ENCODE results near the gene SYT7.

SYT7 gene

DNA sequence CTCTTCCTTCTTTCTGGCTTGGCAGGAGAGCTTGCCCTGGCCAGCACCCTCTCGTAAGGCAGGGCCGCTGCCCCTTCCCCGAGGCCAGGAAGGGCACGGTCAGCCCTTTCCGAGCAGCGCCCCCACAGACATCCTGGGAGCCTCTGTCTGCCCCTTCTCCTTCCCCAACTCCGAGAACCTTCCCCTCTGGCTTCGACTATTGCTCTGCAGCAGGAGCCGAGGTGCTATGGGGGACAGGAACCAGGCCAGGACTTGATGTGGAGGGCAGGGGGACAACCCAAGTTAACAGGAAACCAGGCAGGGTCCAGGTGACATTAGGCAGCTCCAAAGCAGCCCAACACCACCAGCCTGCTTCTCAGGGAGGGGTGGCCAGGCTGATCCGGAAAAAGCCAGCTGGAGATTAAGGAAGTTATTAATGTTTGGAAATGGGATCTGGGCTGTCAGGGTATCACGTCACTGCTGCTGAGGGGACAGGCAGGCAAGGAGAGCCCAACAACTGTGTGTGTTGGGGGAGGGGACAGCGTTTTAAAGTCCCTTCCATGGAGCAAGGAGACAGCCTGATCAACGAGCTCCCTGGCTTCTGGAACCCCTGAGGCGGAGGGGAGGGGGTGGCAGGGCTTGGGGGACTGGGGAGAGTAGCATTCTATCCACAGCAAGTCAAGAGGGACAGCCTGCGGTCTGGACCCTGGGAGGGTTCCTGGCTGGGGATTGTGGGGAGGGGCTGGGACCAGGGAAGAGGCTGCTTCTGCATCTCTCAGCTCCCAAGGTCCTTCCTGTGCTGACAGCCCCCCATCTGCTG lies 27.3 kb downstream of the SYT7 start:
- DNase-seq (ENCODE audit: low spot score), result no peak

DNA sequence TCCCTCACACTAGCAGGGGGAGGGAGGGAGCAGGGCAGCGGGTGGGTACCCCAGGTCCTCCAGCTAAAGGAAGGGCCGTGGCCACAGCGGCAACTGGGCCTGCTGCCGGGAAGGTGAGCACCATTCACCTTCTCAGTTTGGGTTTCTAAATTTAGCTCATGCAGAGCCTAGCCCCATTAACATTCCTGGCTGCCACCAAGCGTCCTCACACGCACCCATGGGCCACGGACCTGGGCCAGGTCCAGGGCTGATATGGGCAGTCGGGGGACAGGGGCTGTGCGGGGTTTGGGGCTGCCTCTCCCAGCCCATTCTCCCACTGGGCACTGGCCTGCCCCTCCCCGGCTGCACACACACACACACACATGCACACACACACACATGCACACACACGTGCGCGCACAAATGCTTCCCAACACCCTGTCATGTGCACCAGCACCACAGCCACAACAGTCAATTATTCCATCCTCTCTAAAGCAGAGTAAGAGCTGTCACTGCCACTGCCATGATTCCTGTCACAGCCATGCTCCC lies 28.7 kb downstream of the SYT7 start:
- no peak for DNase-seq (ENCODE audit: low spot score)

DNA sequence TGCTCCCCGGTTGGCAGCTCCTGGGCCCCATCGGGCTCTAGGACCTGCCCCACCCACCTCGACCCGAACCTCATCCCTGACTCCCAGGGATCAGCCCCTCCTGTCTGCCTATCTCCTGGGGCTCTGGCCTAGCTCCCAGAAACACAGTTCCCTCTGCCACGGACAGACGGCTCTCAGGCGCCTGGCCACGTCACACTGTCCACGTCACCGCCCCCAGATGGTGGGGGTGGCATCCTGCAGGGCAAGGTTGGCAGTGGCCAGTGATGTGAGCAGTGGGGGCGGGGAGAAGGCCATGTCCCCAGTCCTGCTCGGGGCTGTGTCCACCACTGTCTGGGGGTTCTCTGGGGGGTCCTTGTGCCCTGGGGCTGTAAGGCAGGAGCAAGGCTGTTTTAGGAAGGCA lies 29.2 kb downstream of the SYT7 start:
- no peak for DNase-seq (ENCODE audit: low spot score)

DNA sequence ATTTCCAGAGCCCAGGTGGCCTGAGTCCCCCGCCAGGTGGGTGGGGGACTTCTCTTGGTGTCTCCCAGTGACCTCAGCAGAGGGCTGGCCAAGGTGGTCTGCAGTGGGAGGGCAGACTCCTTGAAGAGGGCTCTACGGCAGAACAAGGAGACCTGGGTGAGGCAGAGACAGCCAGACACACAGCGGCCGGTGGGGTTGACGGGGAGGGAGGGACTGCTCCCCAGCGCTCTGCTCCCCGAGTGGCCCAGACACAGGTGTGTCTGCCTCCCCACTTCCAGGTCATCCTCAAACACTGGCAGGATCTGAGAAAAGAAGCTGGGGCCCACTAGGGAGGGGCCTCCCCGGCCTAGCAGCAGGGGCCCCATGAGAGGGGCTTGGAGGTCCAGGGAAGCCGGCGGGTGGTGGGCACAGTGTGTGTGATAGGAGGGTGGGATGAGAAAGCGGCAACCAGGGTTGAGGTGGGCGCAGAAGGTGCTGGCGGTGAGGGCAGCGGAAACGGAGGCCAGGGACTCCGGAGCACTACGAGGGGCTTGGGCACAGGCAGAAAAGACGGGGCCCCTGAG lies 30.1 kb downstream of the SYT7 start:
- no peak for DNase-seq (ENCODE audit: low spot score)

DNA sequence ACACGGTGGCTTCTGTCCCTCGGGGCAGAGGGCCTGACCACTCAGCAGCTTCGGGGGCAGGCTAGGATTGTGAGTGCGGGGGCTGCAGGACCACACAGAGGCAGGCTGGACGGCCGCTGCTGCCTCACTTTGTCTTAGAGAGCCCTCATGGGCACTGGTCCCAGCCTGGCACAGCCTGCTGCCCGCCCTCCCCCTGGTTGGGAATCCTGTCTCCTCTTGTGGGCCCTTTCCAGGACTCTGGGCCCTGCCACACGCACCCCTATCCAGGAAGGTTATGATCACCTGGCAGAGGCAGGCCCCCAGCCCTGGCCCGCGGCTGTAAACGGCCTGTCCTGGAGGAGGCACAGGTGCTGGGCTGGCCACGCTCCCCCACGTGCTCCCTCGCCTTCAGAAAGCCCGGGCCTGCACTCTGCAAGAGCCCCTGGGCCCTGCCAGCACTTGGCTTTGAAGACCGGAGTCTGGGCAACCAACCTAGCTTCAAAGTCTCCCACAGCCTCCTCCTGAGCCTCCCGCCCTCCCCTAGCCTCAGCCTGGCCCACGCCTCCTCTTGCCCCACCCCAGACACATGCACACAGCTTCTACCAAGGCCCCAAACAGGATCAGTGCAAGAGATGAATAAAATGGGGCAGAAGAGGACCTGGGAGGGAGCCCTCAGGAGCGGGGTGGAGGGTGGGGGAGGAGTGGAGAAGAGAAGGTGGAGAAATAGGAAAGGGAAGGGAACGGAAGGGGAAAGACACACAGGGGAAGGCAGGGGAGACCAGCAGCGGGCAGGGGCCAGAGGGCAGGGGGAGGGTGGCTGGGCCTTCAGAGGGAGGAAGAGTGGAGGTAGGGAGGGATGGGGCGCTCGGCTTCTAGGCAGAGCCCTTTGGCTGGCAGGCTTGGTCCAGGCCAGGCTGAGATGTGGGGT lies 31.0 kb downstream of the SYT7 start:
- no peak for DNase-seq (ENCODE audit: low spot score)

DNA sequence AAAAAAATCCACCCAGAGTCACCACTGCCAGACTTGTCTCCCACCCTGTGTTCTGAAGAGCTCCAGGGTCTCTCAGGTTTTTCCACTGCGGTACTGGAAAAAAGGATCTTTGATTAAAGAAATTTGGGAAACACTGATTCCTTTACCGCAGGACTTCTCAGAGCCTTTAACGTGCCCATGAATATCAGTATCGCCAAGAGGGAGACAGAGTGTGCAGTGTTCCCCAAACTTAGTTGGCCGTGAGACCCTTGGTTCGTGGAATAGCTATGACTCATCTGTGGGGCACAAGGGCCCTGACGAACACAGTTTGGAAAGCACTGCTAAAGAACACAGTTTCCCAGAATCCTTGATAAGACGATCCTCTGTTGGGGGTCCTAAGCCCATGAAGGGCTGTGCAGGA lies 31.7 kb downstream of the SYT7 start:
- DNase-seq (ENCODE audit: low spot score), result no peak

DNA sequence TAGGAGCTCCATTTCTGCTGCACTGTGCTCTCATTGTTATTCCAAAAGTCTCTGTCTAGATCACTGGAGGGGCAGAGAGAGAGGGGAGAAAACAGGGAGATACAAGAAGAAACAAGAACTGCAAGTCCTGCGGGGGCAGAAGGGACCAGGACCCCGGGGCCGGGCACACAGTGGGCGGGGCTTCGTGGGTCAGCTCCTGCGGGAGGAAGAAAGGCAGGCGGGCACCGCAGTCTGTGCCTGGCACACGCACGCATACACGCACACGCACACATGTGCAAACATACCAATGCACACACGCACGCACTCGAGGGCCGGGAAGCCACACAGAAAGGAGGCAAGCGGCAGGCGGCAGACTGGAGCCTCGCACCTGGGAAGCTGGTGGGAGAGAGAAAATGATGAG lies 33.6 kb downstream of the SYT7 start:
- DNase-seq (ENCODE audit: low spot score), result no peak

DNA sequence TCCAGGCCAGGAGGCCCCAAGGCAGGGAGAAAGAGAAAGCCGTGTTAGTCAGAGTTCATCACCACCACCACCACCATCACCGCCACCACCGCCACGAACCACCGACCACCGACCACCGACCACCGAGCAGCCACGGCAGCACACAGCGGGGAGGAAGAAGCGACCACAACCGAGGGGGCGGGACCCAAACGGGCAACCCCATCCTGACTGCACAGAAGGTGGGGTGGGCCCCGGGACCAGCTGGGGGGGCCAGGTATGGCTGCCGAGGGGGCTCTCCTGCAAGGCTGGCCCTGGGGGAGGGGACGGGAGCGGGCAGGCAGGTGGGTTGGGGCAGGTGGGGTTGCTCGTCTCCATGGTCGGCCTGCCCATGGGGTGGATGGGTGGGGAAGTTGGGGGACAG lies 34.2 kb downstream of the SYT7 start:
- no peak for DNase-seq (ENCODE audit: low spot score)

DNA sequence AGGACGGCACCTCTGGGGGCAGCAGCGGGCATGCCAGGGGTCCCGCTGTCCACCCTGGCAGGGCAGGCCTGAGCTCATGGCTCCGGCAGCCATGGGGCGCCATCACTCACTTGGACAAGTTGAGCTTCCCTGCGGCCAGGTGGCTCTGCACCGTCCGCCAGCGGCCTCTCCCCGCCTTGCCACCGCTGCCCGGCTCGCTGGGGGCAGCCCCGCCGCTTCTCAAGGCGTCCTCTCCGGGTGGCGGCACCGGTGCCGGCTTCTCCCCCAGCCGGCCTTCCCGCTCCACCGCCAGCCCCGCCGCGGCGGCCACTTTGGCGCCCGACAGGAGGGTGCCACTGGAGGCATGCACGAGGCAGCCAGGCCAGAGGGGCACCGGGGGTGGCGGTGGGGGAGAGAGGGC lies 35.0 kb downstream of the SYT7 start:
- no peak for DNase-seq (ENCODE audit: low spot score)

DNA sequence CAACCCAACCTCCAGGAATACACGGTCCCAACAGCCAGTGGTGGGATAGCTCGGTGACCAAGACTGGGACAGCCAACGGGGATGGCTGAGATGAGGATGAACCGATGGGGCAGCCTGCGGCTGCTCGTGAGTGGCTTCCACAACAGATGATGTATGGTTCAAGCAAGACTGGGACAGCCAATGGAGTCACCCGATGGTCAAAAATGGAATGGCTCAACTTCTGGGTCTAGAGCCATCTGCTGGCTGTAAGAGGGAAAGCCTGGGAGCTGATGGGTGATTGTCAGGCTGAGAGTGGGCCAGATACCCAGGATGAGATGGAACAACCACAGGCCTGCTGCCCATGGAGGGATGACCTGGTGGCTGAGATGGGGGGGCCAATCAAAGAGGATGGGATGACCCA lies 35.5 kb downstream of the SYT7 start:
- DNase-seq (ENCODE audit: low spot score), result peak; percentile 25

DNA sequence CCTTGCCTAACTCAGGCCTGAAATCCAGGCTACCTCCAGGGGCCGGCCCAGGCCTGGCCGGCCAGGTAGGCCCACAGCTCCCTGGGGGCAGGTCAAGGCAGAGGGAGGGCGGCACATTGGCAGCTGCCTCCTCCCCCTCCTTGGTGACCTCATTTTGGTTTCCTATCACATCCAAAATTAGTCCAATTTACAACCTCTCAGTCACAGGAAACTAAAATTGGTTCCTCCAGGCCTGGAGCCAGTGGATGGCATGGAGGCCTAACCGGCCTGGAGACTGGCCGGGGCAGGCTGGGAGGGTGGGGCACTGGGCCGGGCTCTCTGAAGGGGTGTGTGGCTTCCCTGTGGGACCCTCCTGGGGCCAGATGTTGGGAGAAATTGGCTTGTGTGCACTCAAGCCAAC lies 36.4 kb downstream of the SYT7 start:
- DNase-seq (ENCODE audit: low spot score), result no peak

DNA sequence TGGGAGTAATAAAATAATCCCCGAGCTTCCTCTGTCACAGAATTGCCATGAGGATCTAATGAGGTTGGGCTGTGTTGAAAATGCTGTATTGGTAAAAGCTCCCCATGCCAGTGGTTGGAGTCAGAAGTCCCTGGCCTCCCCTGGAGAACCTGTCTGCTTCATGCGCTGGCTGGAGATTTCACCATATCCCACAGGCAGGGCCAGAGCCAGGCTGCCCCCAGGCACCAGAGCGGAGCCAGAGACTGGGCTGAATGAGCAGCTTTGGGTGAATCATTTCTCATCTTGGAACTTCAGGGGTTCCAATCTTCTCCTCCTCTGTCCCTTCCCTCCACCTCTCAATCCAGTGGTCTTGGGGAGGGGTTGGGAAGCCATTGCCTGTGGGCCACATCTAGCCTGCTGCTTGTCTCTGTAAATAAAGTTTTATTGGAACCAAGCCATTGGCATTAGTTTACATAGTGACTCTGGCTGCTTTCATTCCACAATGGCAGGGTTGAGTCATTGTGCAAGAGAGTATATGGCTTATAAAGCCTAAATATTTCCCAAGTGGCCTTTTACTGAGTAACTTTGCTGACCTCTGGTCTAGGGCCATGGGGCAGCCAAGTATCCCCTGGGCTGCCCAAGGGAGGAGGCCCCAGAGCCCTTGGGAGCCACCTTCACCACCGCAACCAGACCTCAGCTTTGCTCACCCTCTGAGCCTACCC lies 37.1 kb downstream of the SYT7 start:
- no peak for DNase-seq (ENCODE audit: low spot score)

DNA sequence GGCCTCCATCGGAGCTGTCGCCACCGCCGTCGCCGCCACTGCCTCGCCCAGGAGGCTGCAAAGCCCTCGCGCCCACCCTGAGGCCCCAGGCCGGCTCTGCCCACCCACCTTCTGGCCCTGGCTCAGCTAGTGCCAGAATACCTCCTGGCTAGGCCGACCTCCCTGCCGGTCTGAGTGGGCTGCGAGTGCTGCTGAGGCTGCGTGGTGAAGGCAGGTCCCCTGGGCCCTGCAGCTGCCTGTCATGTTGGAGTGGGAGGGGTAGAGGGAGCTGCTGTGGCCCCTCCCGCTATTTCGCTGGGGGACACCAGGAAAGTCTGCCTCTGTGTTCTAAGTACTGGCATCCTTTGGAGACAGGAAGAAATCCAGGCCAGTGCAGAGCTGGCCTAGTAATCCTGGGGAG lies 38.2 kb downstream of the SYT7 start:
- DNase-seq (ENCODE audit: low spot score), result no peak

DNA sequence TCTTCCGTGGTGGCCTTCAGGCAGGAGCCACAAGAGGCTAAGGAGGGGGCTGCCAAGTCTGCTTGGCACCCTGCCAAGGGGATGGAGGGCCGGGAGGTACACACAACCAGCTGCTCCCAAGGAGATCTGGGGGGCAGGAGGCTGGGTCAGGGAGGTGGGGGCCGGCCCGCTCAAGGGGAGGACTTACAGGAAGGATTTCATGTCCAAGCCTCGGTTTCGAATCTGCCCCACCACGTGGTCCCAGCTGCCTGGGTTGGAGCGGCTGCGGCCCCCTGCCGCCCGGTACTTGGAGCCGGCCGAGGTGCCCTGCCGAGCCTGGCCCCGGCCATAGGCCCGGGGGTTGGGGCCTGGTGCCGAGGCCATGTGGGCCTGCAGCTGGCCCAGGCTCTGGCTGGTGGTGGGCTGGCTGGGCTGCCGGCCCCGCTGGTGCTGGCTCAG lies 38.8 kb downstream of the SYT7 start:
- DNase-seq (ENCODE audit: low spot score), result no peak

DNA sequence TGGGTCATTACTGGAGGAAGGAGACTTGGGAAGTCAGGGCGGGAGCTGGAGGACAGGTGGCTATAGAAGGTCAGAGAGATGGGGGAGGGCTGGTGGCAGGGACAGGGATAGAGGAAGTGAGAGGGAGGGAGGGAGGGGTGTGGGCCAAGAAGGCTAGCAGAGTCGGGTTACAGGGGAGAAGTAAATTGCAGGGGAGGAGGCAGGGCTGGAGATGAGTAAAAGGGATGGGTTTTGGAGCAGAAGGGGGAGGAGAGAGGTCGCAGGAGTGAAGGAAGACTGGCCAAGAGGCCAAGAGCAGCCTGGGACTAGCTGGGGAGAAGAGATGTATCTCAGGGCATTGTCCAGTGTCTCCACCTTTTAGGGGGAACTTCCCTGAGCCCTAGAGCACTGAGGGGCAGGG lies 39.3 kb downstream of the SYT7 start:
- DNase-seq (ENCODE audit: low spot score), result no peak

DNA sequence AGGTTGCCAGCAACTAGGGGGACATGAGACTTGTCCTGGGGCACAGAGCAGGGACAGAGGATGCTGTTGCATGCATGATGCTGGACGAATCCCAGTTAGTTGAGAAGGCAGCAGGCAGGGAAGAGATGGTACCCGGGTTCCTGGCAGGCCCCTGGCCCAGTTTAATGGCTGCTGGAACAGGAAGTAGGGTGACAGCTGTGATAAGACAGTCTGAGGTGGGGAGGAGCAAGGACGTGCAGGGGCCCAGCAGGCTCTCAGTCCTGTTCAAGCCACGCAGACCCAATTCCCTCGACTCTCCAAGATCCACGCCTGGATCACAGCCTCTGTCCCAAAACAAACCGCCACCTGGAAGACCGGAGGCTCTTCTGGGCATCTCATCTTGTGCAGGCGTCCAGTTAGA lies 40.3 kb downstream of the SYT7 start:
- no peak for DNase-seq (ENCODE audit: low spot score)

DNA sequence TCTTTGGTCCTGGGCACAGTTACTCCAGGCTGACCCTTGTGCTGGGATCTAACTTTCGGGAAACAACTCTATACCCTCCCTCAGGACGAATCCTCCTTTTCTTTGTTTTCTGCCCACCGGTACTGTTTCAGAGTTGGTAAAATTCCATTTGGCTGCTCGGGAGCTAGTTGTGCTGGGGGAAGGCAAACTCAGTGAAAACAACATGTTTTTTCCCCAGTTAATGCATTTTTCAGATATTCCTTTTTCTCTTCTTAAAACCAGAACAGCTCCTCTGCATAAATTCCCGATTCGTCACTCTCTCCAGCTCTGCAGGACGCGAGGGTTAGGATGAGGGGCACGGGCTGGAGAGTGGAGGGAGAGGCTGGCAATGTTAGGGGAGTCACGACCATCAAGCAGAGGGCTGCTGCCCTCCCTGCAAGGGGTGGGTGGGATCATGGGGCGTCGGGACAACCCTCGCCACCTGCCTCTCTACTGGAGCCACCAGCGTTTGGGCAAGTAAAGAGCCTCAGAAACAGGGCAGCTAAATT lies 41.0 kb downstream of the SYT7 start:
- DNase-seq (ENCODE audit: low spot score), result no peak

DNA sequence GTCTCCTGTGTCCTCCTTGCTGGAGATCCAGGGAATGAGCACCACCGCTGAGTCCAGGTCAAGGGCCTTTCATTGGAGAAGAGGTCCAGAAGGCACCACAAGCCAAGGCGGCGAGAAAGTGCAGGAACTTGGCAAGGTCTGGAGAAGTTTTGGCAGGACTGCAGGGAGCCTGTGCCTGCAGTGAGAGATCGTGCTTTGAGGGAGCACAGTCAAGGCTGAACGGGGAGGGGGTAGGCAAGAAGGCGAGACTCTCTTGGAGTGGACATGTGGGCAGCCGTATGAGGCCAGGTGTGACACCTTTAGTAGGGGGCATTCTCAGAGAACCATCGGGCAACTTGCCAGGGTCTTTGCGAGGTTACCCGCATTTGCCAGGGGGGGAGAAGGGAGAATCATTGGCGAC lies 41.9 kb downstream of the SYT7 start:
- no peak for DNase-seq (ENCODE audit: low spot score)

DNA sequence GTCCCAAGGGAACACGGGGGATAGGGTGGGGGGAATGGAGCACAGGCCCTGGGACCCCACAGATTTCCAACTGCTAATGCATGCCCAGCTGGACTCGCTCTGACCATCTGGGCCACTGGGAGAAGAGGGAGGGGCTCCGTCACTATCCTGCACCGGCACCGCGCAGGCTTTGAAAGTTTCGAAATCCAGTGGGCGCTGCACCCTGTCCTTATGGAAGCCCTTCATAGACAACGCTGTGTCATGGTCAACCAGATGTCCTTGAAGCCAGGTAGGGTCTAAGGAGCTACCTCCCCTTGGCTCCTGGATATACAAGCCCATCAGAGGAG lies 42.3 kb downstream of the SYT7 start:
- DNase-seq (ENCODE audit: low spot score), result no peak

DNA sequence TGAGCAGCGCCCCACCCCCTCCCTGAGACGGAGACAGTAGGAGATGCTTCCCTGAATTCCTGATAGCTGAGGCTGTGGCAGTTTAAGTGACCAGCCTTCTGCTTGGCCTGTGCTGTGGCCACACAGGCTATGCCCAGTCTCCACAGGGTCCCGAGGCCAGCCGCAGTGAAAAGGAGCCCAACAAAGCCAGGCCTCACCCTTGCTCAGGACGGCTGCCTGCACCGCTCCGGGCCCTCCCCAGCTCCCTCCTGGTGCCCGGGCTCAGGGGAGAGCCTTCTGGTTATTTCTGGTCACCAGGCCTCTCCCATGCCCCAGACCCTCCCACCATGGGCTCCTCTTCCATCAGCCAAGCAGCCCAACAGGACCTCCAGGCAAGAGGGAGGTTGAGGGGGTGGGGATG lies 43.5 kb downstream of the SYT7 start:
- no peak for DNase-seq (ENCODE audit: low spot score)

DNA sequence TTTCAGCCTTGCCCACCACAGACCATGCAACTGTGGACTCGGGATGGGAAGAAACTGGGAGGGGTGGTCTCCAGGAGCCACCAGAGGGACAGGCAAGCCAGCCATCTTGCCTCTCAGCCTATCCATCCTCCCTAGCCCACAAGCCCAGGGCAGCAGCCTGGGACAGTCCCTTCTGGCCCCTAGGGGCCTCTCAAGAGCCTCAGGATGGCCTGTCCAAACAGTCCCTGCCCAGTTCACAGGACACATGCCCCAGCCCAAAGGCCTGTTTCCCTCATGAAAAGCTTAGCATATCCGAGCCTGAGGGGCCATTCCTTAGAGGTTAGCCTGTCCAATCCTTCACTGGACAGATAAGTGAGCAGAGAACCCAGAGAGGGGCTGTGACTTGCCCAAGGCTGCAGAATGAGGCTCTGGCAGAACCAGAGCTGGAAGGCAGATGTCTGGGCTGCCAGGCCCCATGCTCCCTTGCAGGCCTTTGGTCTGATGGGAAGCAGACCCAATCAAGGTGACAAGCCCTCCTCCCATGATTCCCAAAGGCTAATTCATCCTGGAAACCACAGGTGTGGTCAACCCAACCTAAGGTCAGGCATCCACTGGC lies 44.1 kb downstream of the SYT7 start:
- no peak for DNase-seq (ENCODE audit: low spot score)
